ENCODE measurements around the gene RALGPS2.
A peak's percentile ranks its signal among the peaks of the same experiment; 100 is the strongest.
"Not testable (repeated sequence)": the region's sequence is repeated elsewhere in the genome, so short reads cannot be mapped to it uniquely, and the experiment has no call there.

Gene RALGPS2

GRCh38 chr1:178725466-178726086, 532 bp downstream of the RALGPS2 start:
- peak; percentile 66 for DNase-seq

DNA sequence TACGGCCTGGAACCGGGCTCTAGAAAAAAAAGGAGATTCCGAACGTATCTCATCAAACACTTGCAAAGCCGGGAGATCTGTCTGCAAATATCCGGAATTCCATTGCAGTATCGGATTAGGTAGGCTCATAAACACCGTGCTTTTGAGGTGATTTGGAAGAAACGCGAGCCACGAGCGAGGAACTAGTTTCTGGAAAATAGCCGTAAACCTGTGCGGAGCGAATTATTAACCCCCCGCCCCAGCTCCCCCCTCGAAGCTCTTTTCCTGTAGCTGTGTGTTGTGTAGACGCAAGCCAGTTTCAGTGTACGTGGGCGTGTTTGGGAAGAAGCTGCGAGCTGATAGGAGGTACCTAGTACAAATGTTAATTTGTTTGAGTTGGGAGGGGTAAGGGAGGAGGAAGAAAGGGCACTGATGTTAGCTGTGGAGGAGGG, 1.1 kb downstream of the RALGPS2 start:
- peak; percentile 63 for DNase-seq

- DNase-seq: no peak
These were observed 1.5 kb downstream of the RALGPS2 start for GRCh38 chr1:178726545-178726944.

DNA sequence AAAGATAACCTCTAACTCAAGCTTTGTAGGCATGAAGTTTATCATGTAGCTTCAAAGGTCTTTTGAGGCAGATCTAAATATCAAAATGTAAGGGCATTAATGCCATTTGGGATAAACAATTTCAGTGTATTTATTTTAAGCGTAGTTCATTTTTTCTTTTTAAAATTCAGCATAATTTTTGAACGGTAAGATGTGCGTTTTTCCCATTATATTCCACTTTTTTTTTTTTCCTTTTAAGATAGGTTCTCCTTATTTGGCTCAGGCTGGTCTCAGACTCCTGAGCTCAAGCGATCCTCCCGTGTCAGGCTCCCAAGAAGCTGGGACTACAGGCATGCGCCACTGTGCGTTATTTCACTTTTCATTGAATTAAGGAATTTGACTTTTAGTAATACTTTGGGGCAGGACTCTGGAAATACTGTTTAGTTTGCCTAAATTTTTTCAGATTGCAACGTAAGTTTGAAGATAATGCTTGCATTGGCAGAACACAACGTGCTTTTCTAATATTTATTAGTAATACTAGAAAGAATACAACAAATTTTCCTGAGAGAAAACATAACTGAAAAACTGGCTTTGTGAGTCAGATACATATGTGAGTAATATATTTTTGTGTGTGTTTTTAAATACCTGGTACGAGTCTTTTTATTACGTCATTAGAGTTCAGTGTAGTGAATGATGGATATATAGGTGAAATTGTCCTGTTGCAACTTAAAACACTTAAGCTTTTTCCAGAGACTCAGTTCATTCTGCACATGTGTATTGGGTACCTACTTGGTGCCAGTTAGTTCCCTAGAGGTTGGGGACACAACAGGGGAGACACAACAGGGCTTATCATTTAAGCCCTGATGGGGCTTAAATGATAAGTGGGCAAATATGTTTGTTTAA, 2.2 kb downstream of the RALGPS2 start:
- no peak for DNase-seq

- DNase-seq: no peak
These were observed 8.9 kb downstream of the RALGPS2 start for GRCh38 chr1:178733972-178734371.

DNA sequence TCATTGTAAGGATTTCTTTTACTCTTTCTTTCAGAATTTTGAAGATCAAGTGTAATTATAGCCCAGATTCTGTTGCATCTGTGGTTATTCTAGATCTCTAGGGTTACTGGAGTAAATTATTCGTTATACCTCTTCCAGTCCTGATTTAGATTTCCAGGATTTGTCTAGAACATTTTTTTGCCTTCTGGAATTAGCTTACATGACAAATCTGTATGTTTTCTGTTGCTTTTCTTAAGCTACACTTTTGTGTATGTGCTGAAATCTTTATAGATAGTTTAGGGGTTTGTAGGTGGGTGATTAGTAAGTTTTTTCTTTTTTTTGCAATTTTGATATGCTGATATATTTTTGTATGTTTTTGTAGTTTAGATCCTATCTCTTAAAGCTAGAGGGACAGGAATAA, 13.7 kb downstream of the RALGPS2 start:
- no peak for DNase-seq

- DNase-seq: no peak
These were observed 14.4 kb downstream of the RALGPS2 start for GRCh38 chr1:178739285-178740045.

- DNase-seq: no peak
These were observed 15.4 kb downstream of the RALGPS2 start for GRCh38 chr1:178740491-178740890.

GRCh38 chr1:178740924-178741323, 15.9 kb downstream of the RALGPS2 start:
- no peak for DNase-seq

GRCh38 chr1:178743801-178744200, 18.8 kb downstream of the RALGPS2 start:
- DNase-seq: no peak

DNA sequence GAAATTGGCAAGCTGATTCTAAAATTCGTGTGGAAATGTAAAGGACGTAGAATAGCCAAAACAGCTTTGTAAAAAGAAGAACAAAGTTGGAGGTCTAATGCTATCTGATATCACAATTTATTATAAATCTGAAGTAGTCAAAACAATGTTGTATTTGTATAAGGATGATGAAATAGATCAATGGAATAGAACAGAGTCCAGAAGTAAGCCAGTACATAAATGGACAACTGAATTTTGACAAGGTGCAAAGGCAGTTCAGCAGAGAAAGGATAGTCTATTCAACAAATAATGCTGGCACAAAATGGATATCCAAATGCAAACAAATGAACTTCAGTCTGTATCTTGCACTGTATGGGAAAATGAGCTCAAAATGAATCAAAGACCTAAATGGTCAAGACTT, 20.2 kb downstream of the RALGPS2 start:
- DNase-seq: no peak

GRCh38 chr1:178746345-178746744, 21.3 kb downstream of the RALGPS2 start:
- DNase-seq: no peak

- DNase-seq: not testable (repeated sequence)
These were observed 22.3 kb downstream of the RALGPS2 start for GRCh38 chr1:178747361-178747760.

- DNase-seq: no peak
These were observed 24.6 kb downstream of the RALGPS2 start for GRCh38 chr1:178749581-178750166.

- DNase-seq: no peak
These were observed 26.0 kb downstream of the RALGPS2 start for GRCh38 chr1:178751046-178751445.

DNA sequence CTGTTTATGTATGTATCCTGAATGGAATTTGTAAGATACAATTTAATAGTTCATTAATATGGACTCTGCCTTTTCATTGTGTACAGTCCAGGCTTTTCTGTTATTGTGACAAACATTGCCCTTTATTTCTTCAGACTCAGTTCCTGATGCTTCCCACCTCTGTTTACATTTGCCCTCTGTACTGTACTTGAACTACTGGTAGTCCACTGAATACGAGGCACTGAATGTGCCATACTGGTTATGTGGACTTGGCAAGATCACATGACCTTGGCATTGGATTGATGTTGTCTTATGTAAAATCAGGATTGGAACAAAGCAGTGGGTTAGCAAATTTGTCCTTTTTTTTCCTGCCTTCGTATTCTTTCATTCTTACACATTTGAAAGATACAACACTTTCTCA, 27.8 kb downstream of the RALGPS2 start:
- DNase-seq: no peak

- not testable (repeated sequence) for DNase-seq
These were observed 29.7 kb downstream of the RALGPS2 start for GRCh38 chr1:178754655-178755256.

GRCh38 chr1:178768423-178768822, 43.4 kb downstream of the RALGPS2 start:
- no peak for DNase-seq

GRCh38 chr1:178772952-178773351, 47.9 kb downstream of the RALGPS2 start:
- no peak for DNase-seq

GRCh38 chr1:178774263-178774662, 49.2 kb downstream of the RALGPS2 start:
- DNase-seq: no peak

- no peak for DNase-seq
These were observed 51.5 kb downstream of the RALGPS2 start for GRCh38 chr1:178776553-178776952.

DNA sequence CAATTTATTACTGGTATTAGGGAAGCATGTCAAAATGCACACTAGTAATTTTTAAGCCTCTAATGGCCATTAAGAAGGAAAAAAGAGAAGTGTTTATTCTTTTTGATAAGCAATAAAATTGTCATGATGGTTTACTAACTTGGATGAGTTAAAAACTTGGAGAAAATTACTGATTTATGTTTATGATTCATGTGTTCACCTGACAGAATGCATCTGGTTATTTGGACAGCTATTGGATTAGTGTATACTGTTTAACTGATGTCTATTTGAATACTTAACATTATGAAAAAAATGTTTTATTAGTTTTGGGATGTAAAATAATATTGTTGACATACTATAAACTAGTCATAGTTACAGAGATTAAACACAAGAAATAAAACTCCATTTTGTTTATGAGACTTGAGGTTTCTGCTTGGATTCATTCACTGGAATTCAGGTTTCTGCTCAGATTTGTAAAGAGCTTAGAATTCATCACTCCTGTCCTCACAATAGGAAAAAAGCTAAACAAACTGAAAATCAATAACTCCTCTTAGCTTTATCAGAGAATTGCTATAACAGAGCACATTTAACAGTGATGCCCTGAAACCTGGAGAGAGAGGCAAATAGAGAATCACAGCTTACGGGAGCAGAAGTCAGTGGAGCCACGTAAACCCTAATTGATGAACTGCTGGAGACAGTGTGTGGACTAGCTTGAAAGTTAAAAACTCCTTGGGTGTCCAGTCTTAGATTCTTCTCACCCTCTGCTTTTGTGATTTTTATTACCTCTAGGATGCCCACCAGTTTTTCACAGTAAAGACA, 56.7 kb downstream of the RALGPS2 start:
- no peak for DNase-seq

Data from right forelimb (tissue), 1 donor.